Esophagus muscularis mucosa (tissue), 4 donors: ENCODE results near the gene LSS.

ENCODE experiments used
- CTCF ChIP-seq, 3 experiments: fragments of 200-600 bp in 2 of 3; fragments of 450-650 bp in 1 of 3; sonication (generic) in 2 of 3; IDR thresholded peaks; one replicate each; pipeline ENCODE4 v1.5.1; 2017 to 2019; ENCODE audit warnings: antibody characterized with exemption in 3 of 3, mild to moderate bottlenecking in 2 of 3, moderate library complexity in 1 of 3
- EP300 ChIP-seq: sonication (generic); formaldehyde crosslinking; IDR thresholded peaks from one replicate; pipeline ENCODE4 v1.6.1; 2017; ENCODE audit warnings: antibody characterized with exemption
- POLR2A ChIP-seq: fragments of 450-650 bp; IDR thresholded peaks from one replicate; pipeline ENCODE4 v1.6.1; 2017; ENCODE audit warnings: antibody characterized with exemption, moderate library complexity, mild to moderate bottlenecking, low read depth
- POLR2AphosphoS5 ChIP-seq, 2 donors: sonication (generic); formaldehyde crosslinking; IDR thresholded peaks; one replicate each; pipeline ENCODE4 v1.6.1; 2017; ENCODE audit warnings: antibody characterized with exemption in 2 of 2

- TF ChIP-seq CTCF (IDR thresholded peaks at IDR 0.05) = no peak
- no peak for TF ChIP-seq POLR2A
- TF ChIP-seq EP300 = no peak
- TF ChIP-seq POLR2AphosphoS5 (IDR thresholded peaks at IDR 0.05) = no peak
These were observed 19.3 kb upstream of the LSS start for GRCh38 chr21:46247699-46248421.
